ENCODE data around the gene OSBPL2. TPM values are rescaled to one million over a fixed set of nuclear protein-coding genes. Genes with fewer than 3 reads are reported as not detected.

Gene OSBPL2
- total RNA-seq, 1 donor from 2014 or later, result 49.8 TPM

GRCh38 chr20:62288535-62289105, 50.3 kb downstream of the OSBPL2 start:
- Histone ChIP-seq H3K4me3 (ENCODE audit: low read depth, low read length) (no peak overlapping the region), H3K27me3 (ENCODE audit: control insufficient read depth, insufficient read depth, low read length) (no peaks in the 10 kb centered on the region), H3K36me3 (ENCODE audit: control insufficient read depth, insufficient read depth, low read length) (peaks cover 28% of the 10 kb centered on the region)
- no peak for FAIRE-seq
- no peak for DNase-seq (ENCODE audit: low read depth)
- TF ChIP-seq, protein P1, sequence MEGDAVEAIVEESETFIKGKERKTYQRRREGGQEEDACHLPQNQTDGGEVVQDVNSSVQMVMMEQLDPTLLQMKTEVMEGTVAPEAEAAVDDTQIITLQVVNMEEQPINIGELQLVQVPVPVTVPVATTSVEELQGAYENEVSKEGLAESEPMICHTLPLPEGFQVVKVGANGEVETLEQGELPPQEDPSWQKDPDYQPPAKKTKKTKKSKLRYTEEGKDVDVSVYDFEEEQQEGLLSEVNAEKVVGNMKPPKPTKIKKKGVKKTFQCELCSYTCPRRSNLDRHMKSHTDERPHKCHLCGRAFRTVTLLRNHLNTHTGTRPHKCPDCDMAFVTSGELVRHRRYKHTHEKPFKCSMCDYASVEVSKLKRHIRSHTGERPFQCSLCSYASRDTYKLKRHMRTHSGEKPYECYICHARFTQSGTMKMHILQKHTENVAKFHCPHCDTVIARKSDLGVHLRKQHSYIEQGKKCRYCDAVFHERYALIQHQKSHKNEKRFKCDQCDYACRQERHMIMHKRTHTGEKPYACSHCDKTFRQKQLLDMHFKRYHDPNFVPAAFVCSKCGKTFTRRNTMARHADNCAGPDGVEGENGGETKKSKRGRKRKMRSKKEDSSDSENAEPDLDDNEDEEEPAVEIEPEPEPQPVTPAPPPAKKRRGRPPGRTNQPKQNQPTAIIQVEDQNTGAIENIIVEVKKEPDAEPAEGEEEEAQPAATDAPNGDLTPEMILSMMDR (IDR thresholded peaks at IDR 0.05; ENCODE audit: insufficient read depth, low read length, severe bottlenecking), result no peak

DNA sequence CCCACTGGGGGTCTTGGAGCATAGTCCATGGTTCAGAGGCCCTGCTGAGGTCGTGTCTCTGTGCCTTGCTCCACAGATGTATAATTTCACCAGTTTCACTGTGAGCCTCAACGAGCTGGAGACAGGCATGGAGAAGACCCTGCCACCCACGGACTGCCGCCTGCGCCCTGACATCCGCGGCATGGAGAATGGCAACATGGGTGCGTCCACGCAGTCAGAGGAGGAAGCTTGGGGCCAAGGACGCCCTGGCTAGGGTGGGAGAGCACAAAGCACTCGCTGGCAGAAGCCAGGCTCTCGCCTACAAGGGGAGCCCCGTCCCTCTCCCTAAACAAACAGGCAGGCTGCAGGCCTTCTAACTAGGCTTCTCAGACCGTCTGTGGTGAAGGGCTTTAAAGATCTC, 50.8 kb downstream of the OSBPL2 start:
- TF ChIP-seq, protein P1 (IDR thresholded peaks at IDR 0.05; ENCODE audit: insufficient read depth, low read length, severe bottlenecking), result no peak
- peaks cover 26% of the 10 kb centered on the region for H3K36me3 ChIP-seq (ENCODE audit: control insufficient read depth, insufficient read depth, low read length)

GRCh38 chr20:62289898-62290297, 51.6 kb downstream of the OSBPL2 start:
- no peak for FAIRE-seq

More for the DNA sequence above, 50.8 kb downstream of the OSBPL2 start:
- Histone ChIP-seq H3K27me3 (ENCODE audit: control insufficient read depth, insufficient read depth, low read length) (no peaks in the 10 kb centered on the region), H3K4me3 (ENCODE audit: low read depth, low read length) (no peak overlapping the region)
- DNase-seq (ENCODE audit: low read depth), result no peak
- FAIRE-seq, result no peak

DNA sequence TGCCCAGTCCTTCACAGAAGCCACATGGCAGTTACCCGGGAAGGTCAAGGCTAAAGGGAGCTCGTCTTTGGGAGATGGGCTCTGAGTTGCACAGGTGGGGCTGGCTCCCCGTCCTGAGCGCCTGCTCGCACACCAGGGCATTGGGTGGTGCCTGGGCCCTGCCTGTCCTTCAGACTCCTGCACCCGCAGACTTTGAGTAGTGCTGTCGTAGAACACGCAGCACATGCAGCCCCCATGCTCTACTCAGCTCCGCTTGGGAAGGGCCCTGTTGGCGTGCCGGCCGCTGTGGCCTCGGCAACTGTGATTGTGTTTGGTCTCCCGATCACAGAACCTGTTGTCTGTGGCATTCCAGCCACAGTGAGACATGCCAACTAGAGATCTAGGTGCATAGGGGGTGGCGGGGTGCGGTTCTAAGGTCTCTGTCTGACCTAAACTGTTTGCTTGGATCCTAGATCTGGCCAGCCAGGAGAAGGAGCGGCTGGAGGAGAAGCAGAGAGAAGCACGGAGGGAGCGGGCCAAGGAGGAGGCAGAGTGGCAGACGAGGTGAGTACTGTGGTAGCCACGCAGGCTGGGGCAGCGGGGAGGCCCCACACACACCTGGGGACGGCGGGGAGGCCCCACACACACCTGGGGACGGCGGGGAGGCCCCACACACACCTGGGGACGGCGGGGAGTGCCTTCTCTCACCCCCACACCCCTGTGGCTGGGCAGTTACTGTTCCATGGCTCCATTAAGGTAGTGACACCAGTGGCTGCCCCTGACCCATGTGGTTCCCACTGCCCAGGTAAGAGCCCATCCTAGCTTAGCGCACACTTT, 53.1 kb downstream of the OSBPL2 start:
- DNase-seq (ENCODE audit: low read depth), result no peak
- Histone ChIP-seq H3K4me3 (ENCODE audit: low read depth, low read length) (no peak overlapping the region), H3K27me3 (ENCODE audit: control insufficient read depth, insufficient read depth, low read length) (no peaks in the 10 kb centered on the region), H3K36me3 (ENCODE audit: control insufficient read depth, insufficient read depth, low read length) (peaks cover 28% of the 10 kb centered on the region)
- TF ChIP-seq, protein P1 (IDR thresholded peaks at IDR 0.05; ENCODE audit: insufficient read depth, low read length, severe bottlenecking), result no peak
- no peak for FAIRE-seq

More at GRCh38 chr20:62289898-62290297, 51.6 kb downstream of the OSBPL2 start:
- H3K36me3 ChIP-seq (ENCODE audit: control insufficient read depth, insufficient read depth, low read length), result peaks cover 29% of the 10 kb centered on the region
- no peak for DNase-seq (ENCODE audit: low read depth)
- H3K4me3 ChIP-seq (ENCODE audit: low read depth, low read length), result no peak overlapping the region
- TF ChIP-seq, protein P1 (IDR thresholded peaks at IDR 0.05; ENCODE audit: insufficient read depth, low read length, severe bottlenecking), result no peak
- H3K27me3 ChIP-seq (ENCODE audit: control insufficient read depth, insufficient read depth, low read length), result no peaks in the 10 kb centered on the region

GRCh38 chr20:62292108-62292507, 53.8 kb downstream of the OSBPL2 start:
- TF ChIP-seq, protein P1 (IDR thresholded peaks at IDR 0.05; ENCODE audit: insufficient read depth, low read length, severe bottlenecking), result no peak
- DNase-seq (ENCODE audit: low read depth) (no peak), FAIRE-seq (no peak)
- Histone ChIP-seq H3K4me3 (ENCODE audit: low read depth, low read length) (no peak overlapping the region), H3K36me3 (ENCODE audit: control insufficient read depth, insufficient read depth, low read length) (peaks cover 26% of the 10 kb centered on the region), H3K27me3 (ENCODE audit: control insufficient read depth, insufficient read depth, low read length) (no peaks in the 10 kb centered on the region)

Measured in bronchial epithelial cell (primary cell).